Small intestine (tissue), 7 donors: ENCODE measurements around the gene UBASH3A. TPM values are rescaled to one million over a fixed set of nuclear protein-coding genes. Genes with fewer than 3 reads are reported as not detected.
"Not testable (repeated sequence)": the region's sequence is repeated elsewhere in the genome, so short reads cannot be mapped to it uniquely, and the experiment has no call there.

Experiments
- DNase-seq, 2 donors: peaks; one replicate each; pipeline versions ENCODE4 v3.0.0 to v3.0.0-alpha.2; 2013
- FAIRE-seq: peaks from 2 replicates; lab custom pipeline; 2012; peaks lifted over from hg19 to GRCh38; lab: Jason Lieb, UNC
- H3K27ac ChIP-seq, 3 donors: one replicate each; pipeline ENCODE4 v1.5.1; 2013; ENCODE audit warnings: low read length in 2 of 3, mild to moderate bottlenecking in 2 of 3, control low read depth in 1 of 3, inconsistent platforms in 1 of 3, low read depth in 1 of 3, moderate library complexity in 1 of 3
- H3K27me3 ChIP-seq, 3 donors: one replicate each; pipeline ENCODE4 v1.6.1; 2013; ENCODE audit warnings: low read length in 3 of 3, inconsistent platforms in 1 of 3; ENCODE audit not compliant: control insufficient read depth in 3 of 3, insufficient read depth in 3 of 3
- H3K36me3 ChIP-seq, 3 donors: one replicate each; pipeline ENCODE4 v1.6.1; 2013; ENCODE audit warnings: low read length in 3 of 3, inconsistent platforms in 1 of 3, low read depth in 1 of 3, mild to moderate bottlenecking in 1 of 3, moderate library complexity in 1 of 3; ENCODE audit not compliant: control insufficient read depth in 3 of 3, insufficient read depth in 2 of 3
- H3K4me1 ChIP-seq, 3 donors: one replicate each; pipeline ENCODE4 v1.6.1; 2013; ENCODE audit warnings: low read length in 2 of 3, inconsistent platforms in 1 of 3, low read depth in 1 of 3, mild to moderate bottlenecking in 1 of 3, moderate library complexity in 1 of 3; ENCODE audit not compliant: control insufficient read depth in 3 of 3, insufficient read depth in 2 of 3
- H3K4me3 ChIP-seq, 3 donors: one replicate each; pipeline ENCODE4 v1.5.1; 2013; ENCODE audit warnings: low read length in 3 of 3, control low read depth in 1 of 3, inconsistent platforms in 1 of 3, low read depth in 1 of 3, mild to moderate bottlenecking in 1 of 3, moderate library complexity in 1 of 3
- H3K9me3 ChIP-seq, 2 donors: one replicate each; pipeline ENCODE4 v1.6.1; 2013; ENCODE audit warnings: low read depth in 1 of 2, low read length in 1 of 2; ENCODE audit not compliant: control insufficient read depth in 2 of 2, insufficient read depth in 1 of 2
- WGBS, 3 donors: extraction: QIAGEN DNeasy Blood & Tissue Kit; methylation state at CpG; one replicate each; pipeline ENCODE4 v1.1.7; 2013; 5-methylcytosine and 5-hydroxymethylcytosine counted together
- polyA plus RNA-seq, 4 donors: library from polyadenylated mRNA; stranded (reverse) in 3 of 4; unstranded in 1 of 4; fragments of 200-250 nt in 3 of 4; fragments of 120-200 nt in 1 of 4; gene quantifications; one replicate each; pipeline versions ENCODE4 v1.2.1 to v1.2.3, GENCODE V29; 2013
- donor health status: healthy with polysubstance abuse.
- donor health status: control.
- donor health status: control.
- donor health status: Bipolar disorder and iron deficiency.
- donor health status: healthy.

Gene UBASH3A
- polyA plus RNA-seq, 4 donors = 0.42 to 2.4 (median 0.76) TPM

DNA sequence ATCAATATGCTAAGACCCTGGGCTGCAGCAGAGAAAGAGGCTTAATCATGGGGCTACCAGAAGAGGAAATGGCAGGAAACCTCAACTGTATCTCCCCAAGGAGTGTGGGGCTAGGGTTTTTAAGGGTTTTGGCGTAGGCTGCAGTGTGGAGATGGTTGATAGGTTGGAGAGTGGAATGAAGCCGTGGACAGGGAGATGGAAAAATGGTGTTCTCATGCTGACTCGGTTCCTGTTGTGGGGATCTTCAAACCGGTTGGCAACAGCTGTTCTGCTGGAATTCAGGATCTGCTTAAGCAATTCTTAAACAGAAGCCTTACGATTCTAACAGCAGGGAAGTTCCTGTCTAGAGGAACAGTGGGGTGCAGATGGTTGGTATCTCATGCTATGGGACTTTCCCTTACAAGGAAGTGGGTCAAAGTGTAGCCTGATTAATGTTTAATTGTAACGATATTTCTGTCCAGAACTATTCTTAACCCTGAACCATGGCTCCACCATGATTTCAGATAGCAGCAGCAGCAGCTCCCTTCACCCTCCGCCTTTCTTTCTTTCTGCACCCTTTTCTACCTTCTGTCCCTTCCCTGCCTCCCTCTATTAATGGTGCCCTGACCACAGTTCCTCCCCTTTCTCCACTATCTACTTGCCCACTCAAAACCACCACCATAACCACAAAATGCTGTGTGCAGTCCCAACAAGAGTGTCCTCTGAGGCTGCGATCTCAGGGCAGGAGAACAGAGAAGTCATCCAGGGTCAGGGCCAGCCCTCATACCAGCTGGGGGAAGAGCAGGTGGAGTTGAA lies 61.5 kb downstream of the UBASH3A start:
- no peaks in the 10 kb centered on the region for H3K27me3 ChIP-seq
- no peak overlapping the region for H3K4me3 ChIP-seq
- no peaks in the 10 kb centered on the region for H3K36me3 ChIP-seq
- DNase-seq (peak; percentile 86 to 94), FAIRE-seq (no peak)
- no peaks in the 10 kb centered on the region for H3K9me3 ChIP-seq
- peaks cover 24 to 90% (median 27%) of the 10 kb centered on the region in 3 donors for H3K4me1 ChIP-seq
- peak overlapping the region; percentile 78 to 91 (median 89) for H3K27ac ChIP-seq
- WGBS, 3 donors = 9 to 22% (median 13%) methylated on average over 8 of the region's 8 CpGs

DNA sequence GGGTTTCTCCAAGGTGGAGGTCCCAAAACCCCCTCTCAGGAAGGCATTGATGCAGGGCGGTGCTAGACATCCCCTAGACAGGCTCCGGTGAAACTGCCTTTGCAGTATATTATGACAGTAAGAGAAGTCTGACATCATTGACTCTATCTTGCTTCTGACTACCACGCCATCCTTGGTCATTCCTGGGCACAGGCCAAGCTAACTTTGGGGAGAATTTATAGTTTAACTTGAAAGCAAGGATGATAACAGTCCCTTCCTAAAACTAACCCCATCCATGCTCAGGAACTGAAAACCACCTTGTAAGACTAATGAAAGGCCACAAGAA lies 62.1 kb downstream of the UBASH3A start:
- peaks cover 24 to 87% (median 25%) of the 10 kb centered on the region in 3 donors for H3K4me1 ChIP-seq
- DNase-seq (no peak), FAIRE-seq (no peak)
- no peaks in the 10 kb centered on the region for H3K36me3 ChIP-seq
- 50 to 71% (median 67%) methylated on average over 3 of the region's 3 CpGs for WGBS, 3 donors
- H3K27ac ChIP-seq = peak overlapping the region; percentile 72 to 89 (median 78)
- no peak overlapping the region for H3K4me3 ChIP-seq
- H3K27me3 ChIP-seq = no peaks in the 10 kb centered on the region
- H3K9me3 ChIP-seq = no peaks in the 10 kb centered on the region

DNA sequence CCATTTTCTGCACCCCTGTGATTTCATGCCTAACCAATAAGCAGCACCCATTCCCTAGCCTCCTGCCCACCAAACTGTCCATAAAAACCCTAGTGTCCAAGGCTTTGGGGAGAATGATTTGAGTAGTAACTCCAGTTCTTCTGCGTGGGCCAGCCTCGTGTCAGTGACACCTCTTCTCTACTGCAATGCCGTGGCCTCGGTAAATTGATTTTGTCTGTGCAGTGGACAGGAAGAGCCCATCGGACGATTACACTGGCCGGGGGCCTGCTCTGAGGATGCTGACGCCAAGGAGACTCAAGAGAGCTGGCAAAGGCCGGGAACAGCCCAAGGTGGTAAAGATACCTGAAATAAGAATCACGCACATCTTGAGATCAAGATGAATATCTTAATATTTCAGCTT lies 63.0 kb downstream of the UBASH3A start:
- Histone ChIP-seq H3K4me3 (no peak overlapping the region), H3K36me3 (peaks cover 0 to under 1% (median 0%) of the 10 kb centered on the region in 3 donors), H3K27ac (peak overlapping the region in 1 of 3 donors; percentile 94), H3K9me3 (no peaks in the 10 kb centered on the region), H3K27me3 (no peaks in the 10 kb centered on the region), H3K4me1 (peaks cover 23 to 78% (median 24%) of the 10 kb centered on the region in 3 donors)
- FAIRE-seq (no peak), DNase-seq (no peak)
- WGBS, 3 donors = 86 to 93% (median 91%) methylated on average over 10 of the region's 10 CpGs

- H3K9me3 ChIP-seq = no peaks in the 10 kb centered on the region
- no peak for FAIRE-seq
- WGBS, 3 donors = 43 to 50% (median 50%) methylated on average over 12 of the region's 12 CpGs
- peaks cover 0 to 4% (median 0%) of the 10 kb centered on the region in 3 donors for H3K36me3 ChIP-seq
- DNase-seq = peak; percentile 40 to 73
- peak overlapping the region in 2 of 3 donors; percentile 36 to 94 for H3K27ac ChIP-seq
- H3K4me1 ChIP-seq = peaks cover 23 to 73% (median 24%) of the 10 kb centered on the region in 3 donors
- H3K27me3 ChIP-seq = no peaks in the 10 kb centered on the region
- H3K4me3 ChIP-seq = no peak overlapping the region
These were observed 63.7 kb downstream of the UBASH3A start for GRCh38 chr21:42467140-42467983.

DNA sequence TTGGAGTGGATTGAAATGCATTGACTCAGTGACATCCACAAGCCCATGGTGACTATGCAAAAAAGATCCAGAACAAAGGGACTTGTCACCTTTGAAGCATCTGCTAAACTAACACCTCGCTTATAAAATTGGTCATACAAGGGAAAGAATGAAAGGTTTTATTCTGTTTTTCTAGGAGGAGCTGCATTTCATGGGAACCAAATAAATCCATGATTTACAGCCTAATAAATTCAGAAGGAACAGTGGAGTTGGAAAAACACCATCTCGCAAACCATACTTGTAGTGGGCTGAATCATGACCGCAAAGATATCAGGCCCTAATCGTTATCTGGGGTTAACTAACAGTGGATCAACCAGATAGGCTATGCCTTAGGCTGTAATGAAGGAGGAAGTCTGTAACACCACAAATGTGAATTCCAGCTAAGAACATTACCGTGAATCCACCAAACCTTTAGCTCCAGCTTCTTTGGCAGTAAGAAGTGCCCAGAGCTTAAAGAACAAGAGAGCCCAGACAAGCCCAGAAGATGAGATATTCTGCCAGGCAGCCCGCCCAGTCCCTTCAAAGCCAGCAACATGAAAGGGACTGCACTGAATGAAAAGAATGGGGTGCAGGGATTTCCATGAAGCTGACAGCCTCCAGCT lies 64.9 kb downstream of the UBASH3A start:
- H3K27me3 ChIP-seq = no peaks in the 10 kb centered on the region
- FAIRE-seq = no peak
- WGBS, 3 donors = 16 to 60% (median 45%) methylated on average over 6 of the region's 6 CpGs
- H3K27ac ChIP-seq = peak overlapping the region; percentile 88 to 94 (median 93)
- DNase-seq = peak; percentile 49 to 64
- H3K4me3 ChIP-seq = no peak overlapping the region
- H3K36me3 ChIP-seq = peaks cover 0 to 4% (median 0%) of the 10 kb centered on the region in 3 donors
- no peaks in the 10 kb centered on the region for H3K9me3 ChIP-seq
- H3K4me1 ChIP-seq = peaks cover 20 to 75% (median 24%) of the 10 kb centered on the region in 3 donors

DNA sequence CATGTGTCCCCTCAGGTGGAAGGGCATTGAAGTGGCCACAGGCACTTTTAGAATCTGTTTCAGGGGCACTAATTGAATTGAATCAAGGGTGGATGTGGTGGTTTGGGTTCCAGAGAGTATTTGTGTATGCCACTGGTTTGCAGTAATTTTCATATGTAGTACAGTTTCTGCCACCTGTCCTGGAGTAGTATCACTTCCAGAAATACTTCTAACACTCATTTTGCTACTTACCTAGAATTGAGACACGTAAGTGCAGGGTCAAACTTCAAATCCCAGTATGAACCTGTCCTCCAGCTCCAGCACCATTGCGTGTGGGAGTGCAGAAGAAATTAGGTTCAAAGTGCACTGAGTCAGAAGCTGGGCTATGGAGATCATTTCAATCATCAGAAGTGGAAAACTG lies 65.6 kb downstream of the UBASH3A start:
- FAIRE-seq (no peak), DNase-seq (peak; percentile 91 to 98)
- no peaks in the 10 kb centered on the region for H3K9me3 ChIP-seq
- H3K27ac ChIP-seq = peak overlapping the region; percentile 88 to 94 (median 93)
- H3K4me3 ChIP-seq = no peak overlapping the region
- no peaks in the 10 kb centered on the region for H3K27me3 ChIP-seq
- H3K4me1 ChIP-seq = peaks cover 20 to 72% (median 24%) of the 10 kb centered on the region in 3 donors
- H3K36me3 ChIP-seq = peaks cover 0 to 4% (median 0%) of the 10 kb centered on the region in 3 donors
- WGBS, 3 donors = 14 to 57% (median 51%) methylated on average over 2 of the region's 2 CpGs

DNA sequence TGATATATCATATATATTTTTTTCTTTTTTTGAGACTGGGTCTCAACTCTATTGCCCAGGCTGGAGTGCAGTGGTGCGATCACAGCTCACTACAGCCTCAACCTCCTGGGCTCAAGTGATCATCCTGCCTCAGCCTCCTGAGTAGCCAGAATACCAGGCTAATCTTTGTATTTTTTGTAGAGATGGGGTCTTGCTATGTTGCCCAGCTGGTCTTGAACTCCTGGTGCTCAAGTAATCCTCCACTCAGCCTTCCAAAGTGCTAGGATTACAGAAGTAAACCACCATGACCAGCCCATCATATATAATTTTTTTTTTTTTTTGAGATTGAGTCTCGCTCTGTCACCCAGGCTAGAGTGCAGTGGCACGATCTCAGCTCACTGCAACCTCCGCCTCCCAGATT lies 66.0 kb downstream of the UBASH3A start:
- FAIRE-seq = not testable (repeated sequence)

GRCh38 chr21:42471206-42471605 lies 67.5 kb downstream of the UBASH3A start:
- H3K4me1 ChIP-seq = peaks cover 12 to 73% (median 13%) of the 10 kb centered on the region in 3 donors
- DNase-seq = no peak

More for the DNA sequence above, 66.0 kb downstream of the UBASH3A start:
- WGBS, 3 donors = 54 to 88% (median 59%) methylated on average over 4 of the region's 4 CpGs
- peaks cover 20 to 72% (median 24%) of the 10 kb centered on the region in 3 donors for H3K4me1 ChIP-seq
- H3K36me3 ChIP-seq, H3K9me3 ChIP-seq, DNase-seq, H3K27me3 ChIP-seq, H3K4me3 ChIP-seq: not testable (repeated sequence)
- peak overlapping the region; percentile 83 to 94 (median 93) for H3K27ac ChIP-seq

More at GRCh38 chr21:42471206-42471605, 67.5 kb downstream of the UBASH3A start:
- no peaks in the 10 kb centered on the region for H3K9me3 ChIP-seq
- FAIRE-seq = no peak
- H3K27me3 ChIP-seq = no peaks in the 10 kb centered on the region
- H3K36me3 ChIP-seq = peaks cover 0 to 4% (median 0%) of the 10 kb centered on the region in 3 donors
- WGBS, 3 donors = 94 to 95% (median 94%) methylated on average over 9 of the region's 9 CpGs
- H3K4me3 ChIP-seq = no peak overlapping the region
- no peak overlapping the region for H3K27ac ChIP-seq
